GM21723 (cell line): Measurements from ENCODE around the gene HIBADH.
"Not testable (repeated sequence)": the region's sequence is repeated elsewhere in the genome, so short reads cannot be mapped to it uniquely, and the experiment has no call there.

ENCODE experiments used
- ATAC-seq: cut with Tn5 transposase; IDR thresholded peaks from one replicate; pipeline ENCODE4 v1.9.1; 2021; ENCODE audit warnings: mild to moderate bottlenecking, moderate library complexity; ENCODE audit not compliant: unreplicated experiment

The HIBADH gene

DNA sequence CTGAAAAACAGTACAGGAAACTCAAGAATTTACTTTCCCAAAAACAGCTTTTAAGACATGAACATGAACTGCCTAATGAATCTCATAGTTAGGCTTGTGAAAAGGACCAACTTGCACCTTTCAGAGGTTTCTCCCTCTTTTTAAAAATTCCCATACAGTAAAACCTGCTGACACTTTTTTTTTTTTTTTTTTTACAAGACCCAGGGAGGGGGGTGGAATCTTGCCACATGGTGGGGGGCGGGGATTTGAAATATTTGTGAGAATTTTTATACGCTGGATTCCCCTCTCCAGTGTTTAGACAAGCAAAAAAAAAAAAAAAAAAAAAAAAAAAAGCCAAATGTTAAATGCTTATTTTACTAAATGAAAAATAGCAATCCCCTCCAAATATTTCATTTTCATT lies 57.4 kb downstream of the HIBADH start:
- ATAC-seq, result no peak

DNA sequence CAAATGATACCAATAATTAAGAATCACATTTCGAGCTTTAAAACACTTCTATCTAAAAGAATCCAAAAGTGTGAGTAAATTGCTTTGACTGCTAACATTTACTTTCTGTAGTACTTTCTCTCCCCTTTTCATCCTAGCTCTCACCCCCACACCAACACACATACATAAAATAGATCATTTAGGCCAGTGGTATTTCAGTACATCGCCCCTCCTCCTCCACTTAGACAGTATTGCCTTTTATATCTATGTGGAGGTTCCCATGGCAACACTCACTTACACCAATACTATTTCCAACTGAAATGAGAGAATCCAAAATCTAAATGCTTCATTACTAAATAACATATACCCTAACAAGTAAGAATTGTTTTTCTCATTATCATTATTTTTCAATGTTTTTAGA lies 58.9 kb downstream of the HIBADH start:
- ATAC-seq, result no peak

DNA sequence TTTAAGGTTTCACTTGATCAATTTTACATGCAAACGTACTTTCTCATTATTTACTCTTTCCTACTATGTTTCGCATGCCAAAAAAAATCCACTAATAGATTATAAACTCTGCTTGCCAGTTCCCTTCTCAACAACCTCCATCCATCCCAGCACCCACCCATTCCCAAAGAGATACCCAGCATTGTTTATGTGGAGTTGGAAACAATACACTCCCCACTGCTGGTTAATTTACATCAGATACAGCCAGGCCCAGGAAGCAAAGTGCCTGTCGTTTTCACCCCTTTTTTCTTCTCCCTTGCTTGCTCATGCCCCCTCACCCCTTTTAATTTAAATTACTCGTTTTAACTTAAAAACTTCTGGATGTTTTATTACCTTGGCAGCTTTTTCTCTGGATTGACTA lies 59.9 kb downstream of the HIBADH start:
- no peak for ATAC-seq

DNA sequence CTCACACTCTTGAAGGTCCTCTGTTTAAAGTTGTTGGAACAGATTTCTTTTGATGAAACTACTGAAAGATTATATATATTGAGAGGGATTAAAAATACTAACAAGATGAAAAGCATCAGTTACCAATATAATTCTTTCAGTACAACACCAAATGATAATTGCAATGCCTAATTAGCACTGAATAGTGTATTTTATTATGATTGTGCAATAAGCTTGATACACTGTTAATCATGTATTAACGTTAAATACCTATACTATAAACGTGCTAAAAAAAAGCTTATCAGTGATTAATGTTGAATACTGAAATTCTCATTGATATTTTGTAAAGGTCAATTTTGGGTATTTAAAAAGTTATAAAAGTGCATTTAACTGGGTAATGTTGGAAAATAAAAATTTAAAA lies 61.5 kb downstream of the HIBADH start:
- no peak for ATAC-seq

DNA sequence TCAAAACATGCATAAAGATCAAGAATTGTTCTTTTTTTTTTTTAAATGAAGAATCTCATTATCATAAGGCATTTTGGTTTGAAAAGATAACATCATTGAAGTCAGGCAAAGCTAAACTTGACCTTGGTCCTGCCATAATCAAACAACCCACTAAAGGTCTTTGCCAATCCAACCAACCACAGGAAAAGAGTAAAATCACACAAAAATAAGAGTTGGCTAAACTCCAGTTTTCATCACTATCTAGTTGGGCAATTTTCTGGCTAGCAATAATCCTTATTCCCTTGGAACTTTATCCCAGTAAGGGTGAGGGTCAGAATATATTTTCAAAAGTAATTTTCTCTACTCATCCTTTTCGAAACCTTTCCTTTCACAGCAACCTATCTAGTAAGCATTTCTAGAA lies 62.4 kb downstream of the HIBADH start:
- ATAC-seq, result no peak

GRCh38 chr7:27595009-27595408 lies 67.7 kb downstream of the HIBADH start:
- no peak for ATAC-seq

GRCh38 chr7:27593226-27593625 lies 69.5 kb downstream of the HIBADH start:
- no peak for ATAC-seq

- no peak for ATAC-seq
Measured at GRCh38 chr7:27590416-27590815, 72.3 kb downstream of the HIBADH start.

- no peak for ATAC-seq
Measured at GRCh38 chr7:27587429-27587828, 75.3 kb downstream of the HIBADH start.

GRCh38 chr7:27586825-27587224 lies 75.9 kb downstream of the HIBADH start:
- peak; percentile 87 for ATAC-seq

DNA sequence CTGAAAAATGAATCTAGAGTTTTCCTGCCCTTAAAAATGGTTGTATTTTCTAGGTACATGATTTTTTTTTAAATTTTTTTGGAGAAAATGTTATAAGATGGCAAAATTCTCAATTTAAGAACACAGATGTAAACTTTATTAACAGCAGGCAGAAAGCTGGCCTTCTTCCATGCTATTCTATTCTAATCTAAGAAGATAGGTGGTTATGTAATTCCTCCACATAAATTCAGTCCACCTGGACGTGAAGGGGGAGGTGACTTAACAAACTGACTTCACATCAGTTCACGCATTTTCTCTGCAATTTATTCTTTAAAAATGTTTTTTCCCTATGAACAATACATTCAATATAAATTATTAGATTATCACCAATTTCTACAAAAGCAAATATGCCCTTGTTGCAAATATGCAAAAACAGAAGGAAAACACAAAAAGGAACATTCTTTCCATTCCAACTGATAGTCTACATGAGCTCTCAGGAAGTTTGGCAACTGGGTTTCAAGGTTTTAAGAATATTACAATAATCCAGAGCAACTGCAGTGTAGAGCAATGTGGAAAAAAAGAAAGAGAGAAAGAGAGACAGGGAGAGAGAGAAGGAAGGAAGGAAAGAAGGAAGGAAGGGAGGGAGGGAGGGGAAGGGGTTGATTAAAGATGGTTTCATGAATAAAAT lies 76.8 kb downstream of the HIBADH start:
- ATAC-seq, result no peak

DNA sequence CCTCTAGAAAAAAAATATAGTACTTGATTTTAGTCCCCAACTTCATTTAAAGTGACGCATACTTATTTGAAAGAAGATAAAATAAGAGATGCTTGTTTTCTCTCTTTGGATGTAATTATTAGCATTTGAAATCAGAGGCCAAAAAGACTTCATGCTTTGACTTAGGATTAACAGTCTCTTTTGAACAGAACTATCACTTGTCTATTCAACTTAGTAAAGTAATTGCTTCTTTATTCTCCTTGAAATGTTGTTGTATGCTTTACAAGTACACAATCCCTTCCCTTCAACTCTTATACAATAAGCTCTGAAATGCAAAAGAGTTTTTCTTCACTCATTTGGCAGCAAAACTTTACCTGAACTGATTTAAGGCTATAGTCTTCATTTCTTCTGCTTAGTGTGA lies 80.8 kb downstream of the HIBADH start:
- ATAC-seq, result no peak

- ATAC-seq, result no peak
Measured at GRCh38 chr7:27581119-27581518, 81.6 kb downstream of the HIBADH start.

GRCh38 chr7:27579565-27579964 lies 83.1 kb downstream of the HIBADH start:
- ATAC-seq, result no peak

GRCh38 chr7:27578169-27578568 lies 84.5 kb downstream of the HIBADH start:
- not testable (repeated sequence) for ATAC-seq

DNA sequence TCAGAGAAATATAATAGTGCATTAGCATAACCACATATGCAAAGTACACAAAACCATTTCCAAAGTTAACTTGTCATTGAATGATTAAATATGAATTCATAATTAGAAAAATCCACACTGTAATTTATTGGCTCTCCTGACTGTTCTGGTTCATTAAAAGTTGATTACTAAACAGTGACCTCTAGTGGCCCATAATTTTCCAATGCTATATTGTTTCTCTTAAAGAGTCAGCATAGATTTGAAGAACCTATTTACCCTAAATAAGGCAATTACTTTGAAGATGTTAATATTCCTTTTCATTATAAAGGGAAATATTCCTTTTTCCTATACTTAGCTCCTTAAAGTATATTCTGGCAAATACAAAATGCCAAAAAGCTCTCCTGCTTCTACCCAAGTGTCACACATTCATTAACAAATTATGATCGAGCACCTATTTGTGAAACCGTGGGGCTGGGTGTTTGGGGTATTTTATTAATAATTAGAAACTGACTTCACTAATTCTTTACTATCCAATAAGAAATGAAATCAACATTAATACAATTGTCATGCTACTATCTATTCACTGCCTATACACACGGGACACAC lies 86.2 kb downstream of the HIBADH start:
- no peak for ATAC-seq

DNA sequence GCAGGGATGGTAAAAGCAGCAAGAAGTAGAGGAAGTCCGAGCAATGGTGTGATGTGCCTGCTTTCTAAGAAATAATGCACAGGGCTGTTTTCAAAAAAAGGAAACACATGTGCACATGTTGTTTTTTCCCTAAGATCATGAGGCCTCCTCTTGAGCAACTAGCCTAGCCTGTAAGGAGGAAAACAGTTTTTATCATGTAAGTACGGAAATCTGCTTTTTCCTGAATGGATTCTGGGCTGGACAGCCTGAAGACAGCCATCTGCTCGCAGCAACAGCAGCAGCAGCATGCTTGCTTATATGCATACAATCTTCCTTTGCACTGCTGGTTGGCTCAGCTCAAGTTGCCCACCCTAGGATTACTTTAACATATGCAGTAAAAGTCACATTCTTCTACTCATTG lies 87.1 kb downstream of the HIBADH start:
- no peak for ATAC-seq

DNA sequence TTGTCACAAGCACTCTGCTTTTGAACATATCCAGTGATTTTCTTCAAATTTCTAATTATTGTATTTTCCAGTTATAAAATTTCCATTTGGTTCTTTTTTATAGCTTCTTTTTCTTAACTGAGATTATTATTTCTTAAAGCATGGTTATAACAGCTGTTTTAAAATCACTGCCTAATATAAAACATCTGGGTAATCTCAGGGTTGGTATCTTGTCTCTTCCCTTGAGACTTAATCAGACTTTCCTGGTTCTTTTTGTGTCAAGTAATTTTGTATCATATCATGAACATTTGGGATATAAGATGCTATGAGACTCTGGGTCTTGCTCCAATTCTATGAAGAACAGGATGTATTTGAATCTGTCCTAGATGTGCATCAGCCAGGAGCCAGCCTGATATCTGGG lies 93.6 kb downstream of the HIBADH start:
- ATAC-seq, result no peak

DNA sequence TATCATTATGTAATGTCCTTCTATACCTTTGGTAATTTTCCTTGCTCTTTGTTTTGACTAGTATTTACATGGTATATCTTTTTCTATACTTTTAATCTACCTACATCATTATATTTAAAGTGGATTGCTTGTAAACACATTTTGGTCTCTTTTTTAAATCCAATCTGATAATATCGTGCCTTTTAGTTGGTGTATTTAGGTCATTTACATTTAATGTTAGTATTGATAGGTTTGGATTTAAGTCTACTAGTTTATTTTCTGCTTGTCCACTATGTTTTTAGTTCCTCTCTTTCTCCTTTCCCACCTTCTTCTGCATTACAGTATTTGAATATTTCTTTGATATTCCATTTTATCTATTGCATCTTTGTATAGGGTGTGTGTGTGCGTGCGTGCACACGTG lies 95.4 kb downstream of the HIBADH start:
- ATAC-seq, result no peak

DNA sequence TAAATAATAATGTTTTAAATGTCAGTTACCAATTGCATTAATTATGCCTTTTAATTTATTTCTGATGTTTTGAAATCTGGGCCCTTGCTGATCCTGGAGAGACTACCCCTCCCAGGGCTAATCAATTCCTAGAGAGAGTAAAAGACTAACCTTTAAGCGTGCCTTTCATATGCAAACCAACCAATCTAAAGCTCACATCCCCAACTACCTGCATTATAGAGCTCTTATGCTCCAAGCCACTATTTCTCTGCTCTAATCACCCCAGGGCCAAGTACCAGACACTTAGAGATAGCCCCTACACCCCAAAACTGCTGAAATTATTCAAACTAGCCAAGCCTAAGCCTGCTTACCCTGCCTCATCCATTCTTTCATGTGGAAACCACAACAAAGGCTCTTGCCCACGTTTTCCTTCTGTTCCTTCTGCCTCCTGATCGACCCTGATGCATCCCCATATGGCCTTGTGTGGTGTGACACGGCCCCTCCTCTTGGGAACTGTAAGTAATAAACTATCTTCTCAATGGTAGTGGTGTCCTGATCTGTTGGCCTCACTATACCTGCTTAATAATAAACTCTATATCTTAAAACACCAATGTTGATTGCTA lies 97.7 kb downstream of the HIBADH start:
- no peak for ATAC-seq

DNA sequence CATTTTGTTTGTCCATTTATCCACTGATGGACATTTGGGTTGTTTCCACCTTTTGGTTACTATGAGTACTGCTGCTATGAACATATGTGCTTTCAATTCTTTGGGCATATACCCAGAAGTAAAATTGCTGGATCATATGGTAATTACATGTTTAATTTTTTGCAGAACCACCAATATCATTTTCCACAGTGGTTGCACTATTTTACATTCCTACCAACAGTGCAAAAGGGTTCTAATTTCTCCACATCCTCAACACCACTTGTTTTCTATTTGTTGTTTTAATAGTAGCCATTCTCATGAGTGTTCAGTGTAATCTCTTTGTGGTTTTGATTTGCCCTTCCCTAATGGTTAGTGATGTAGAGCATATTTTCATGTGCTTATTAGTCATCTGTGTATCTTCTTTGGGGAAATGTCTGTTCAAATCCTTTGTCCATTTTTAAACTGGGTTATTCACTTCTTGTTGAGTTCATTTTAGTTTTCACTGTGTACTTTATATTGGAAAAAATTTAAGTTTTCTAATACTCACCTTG lies 101.9 kb downstream of the HIBADH start:
- ATAC-seq, result no peak

- ATAC-seq, result no peak
Measured at GRCh38 chr7:27555670-27556069, 107.0 kb downstream of the HIBADH start.
